ENCODE data around the gene LRRC4B. TPM values are rescaled to one million over a fixed set of nuclear protein-coding genes. Genes with fewer than 3 reads are reported as not detected.

Gene LRRC4B
- total and polyA plus RNA-seq, 2 donors (not counting 1 experiment from before 2014, with no cell fraction given), result 0.02 to 0.17 TPM

- Histone ChIP-seq H3K79me2 (ENCODE audit: control insufficient read depth, insufficient read depth, low read length) (no peaks in the 10 kb centered on the region), H3K4me2 (ENCODE audit: extremely low read depth, insufficient read depth, low read length) (no peak overlapping the region), H3K9ac (ENCODE audit: insufficient read depth, low read length) (no peak overlapping the region), H3K36me3 (ENCODE audit: control insufficient read depth, insufficient read depth, low read length) (no peaks in the 10 kb centered on the region), H3K4me1 (ENCODE audit: control insufficient read depth, extremely low read depth, insufficient read depth, low read length) (no peaks in the 10 kb centered on the region), H3K4me3 (replicated peaks in 1 of 4; ENCODE audit: control extremely low read depth in 1 of 4, insufficient read depth in 1 of 4, low read depth in 3 of 4, low read length in 4 of 4) (no peak overlapping the region), H3K9me3 (ENCODE audit: control insufficient read depth, insufficient read depth, low read depth, low read length) (no peaks in the 10 kb centered on the region), H3K27me3 (ENCODE audit: control insufficient read depth, insufficient read depth, low read length) (no peaks in the 10 kb centered on the region), H4K20me1 (ENCODE audit: control insufficient read depth, extremely low read depth, insufficient read depth, low read length) (no peaks in the 10 kb centered on the region), H3K27ac (ENCODE audit: insufficient read depth, low read length) (no peak overlapping the region), H2AFZ (ENCODE audit: low read length) (no peak overlapping the region)
- TF ChIP-seq CTCF (conservative IDR thresholded peaks at IDR 0.05 in 1 of 2, IDR thresholded peaks at IDR 0.05 in 1 of 2; ENCODE audit: low read depth in 1 of 2, low read length in 2 of 2), result no peak
- TF ChIP-seq EZH2 (IDR thresholded peaks at IDR 0.05; ENCODE audit: low read length, missing control alignments), result no peak
- no peak for DNase-seq (ENCODE audit: low read depth in 2 of 2)
These were observed 25.3 kb downstream of the LRRC4B start for GRCh38 chr19:50542943-50543342.

GRCh38 chr19:50537769-50538230, 30.4 kb downstream of the LRRC4B start:
- H3K9me3 ChIP-seq (ENCODE audit: control insufficient read depth, insufficient read depth, low read depth, low read length), result no peaks in the 10 kb centered on the region
- H3K4me3 ChIP-seq (replicated peaks in 1 of 4; ENCODE audit: control extremely low read depth in 1 of 4, insufficient read depth in 1 of 4, low read depth in 3 of 4, low read length in 4 of 4), result no peak overlapping the region
- no peaks in the 10 kb centered on the region for H3K4me1 ChIP-seq (ENCODE audit: control insufficient read depth, extremely low read depth, insufficient read depth, low read length)
- no peak overlapping the region for H3K9ac ChIP-seq (ENCODE audit: insufficient read depth, low read length)
- peak; percentile 62 to 67 for DNase-seq (ENCODE audit: low read depth in 2 of 2)
- TF ChIP-seq CTCF (conservative IDR thresholded peaks at IDR 0.05 in 1 of 2, IDR thresholded peaks at IDR 0.05 in 1 of 2; ENCODE audit: low read depth in 1 of 2, low read length in 2 of 2) (peak; percentile 56 to 78), EZH2 (IDR thresholded peaks at IDR 0.05; ENCODE audit: low read length, missing control alignments) (no peak)
- H3K36me3 ChIP-seq (ENCODE audit: control insufficient read depth, insufficient read depth, low read length), result no peaks in the 10 kb centered on the region
- H3K27ac ChIP-seq (ENCODE audit: insufficient read depth, low read length), result no peak overlapping the region
- H4K20me1 ChIP-seq (ENCODE audit: control insufficient read depth, extremely low read depth, insufficient read depth, low read length), result no peaks in the 10 kb centered on the region
- no peaks in the 10 kb centered on the region for H3K79me2 ChIP-seq (ENCODE audit: control insufficient read depth, insufficient read depth, low read length)
- H3K4me2 ChIP-seq (ENCODE audit: extremely low read depth, insufficient read depth, low read length), result no peak overlapping the region
- H3K27me3 ChIP-seq (ENCODE audit: control insufficient read depth, insufficient read depth, low read length), result no peaks in the 10 kb centered on the region
- H2AFZ ChIP-seq (ENCODE audit: low read length), result no peak overlapping the region

GRCh38 chr19:50537306-50537685, 30.9 kb downstream of the LRRC4B start:
- H3K9ac ChIP-seq (ENCODE audit: insufficient read depth, low read length), result no peak overlapping the region
- no peaks in the 10 kb centered on the region for H4K20me1 ChIP-seq (ENCODE audit: control insufficient read depth, extremely low read depth, insufficient read depth, low read length)
- H3K36me3 ChIP-seq (ENCODE audit: control insufficient read depth, insufficient read depth, low read length), result no peaks in the 10 kb centered on the region
- H3K79me2 ChIP-seq (ENCODE audit: control insufficient read depth, insufficient read depth, low read length), result no peaks in the 10 kb centered on the region
- no peak overlapping the region for H3K4me2 ChIP-seq (ENCODE audit: extremely low read depth, insufficient read depth, low read length)
- no peaks in the 10 kb centered on the region for H3K4me1 ChIP-seq (ENCODE audit: control insufficient read depth, extremely low read depth, insufficient read depth, low read length)
- H3K4me3 ChIP-seq (replicated peaks in 1 of 4; ENCODE audit: control extremely low read depth in 1 of 4, insufficient read depth in 1 of 4, low read depth in 3 of 4, low read length in 4 of 4), result no peak overlapping the region
- H3K27me3 ChIP-seq (ENCODE audit: control insufficient read depth, insufficient read depth, low read length), result no peaks in the 10 kb centered on the region
- peak in 1 of 2 donors; percentile 9 for DNase-seq (ENCODE audit: low read depth in 2 of 2)
- TF ChIP-seq EZH2 (IDR thresholded peaks at IDR 0.05; ENCODE audit: low read length, missing control alignments), result no peak
- no peak for TF ChIP-seq CTCF (conservative IDR thresholded peaks at IDR 0.05 in 1 of 2, IDR thresholded peaks at IDR 0.05 in 1 of 2; ENCODE audit: low read depth in 1 of 2, low read length in 2 of 2)
- no peak overlapping the region for H2AFZ ChIP-seq (ENCODE audit: low read length)
- no peaks in the 10 kb centered on the region for H3K9me3 ChIP-seq (ENCODE audit: control insufficient read depth, insufficient read depth, low read depth, low read length)
- no peak overlapping the region for H3K27ac ChIP-seq (ENCODE audit: insufficient read depth, low read length)

All from fibroblast of lung (primary cell).